GM21717 (cell line): Measurements from ENCODE around the gene ALKBH7.
"Not testable (repeated sequence)": the region's sequence is repeated elsewhere in the genome, so short reads cannot be mapped to it uniquely, and the experiment has no call there.

ENCODE experiments used
- ATAC-seq: cut with Tn5 transposase; IDR thresholded peaks from one replicate; pipeline ENCODE4 v1.9.1; 2021; ENCODE audit warnings: mild to moderate bottlenecking, moderate library complexity; ENCODE audit not compliant: unreplicated experiment

ALKBH7 gene

DNA sequence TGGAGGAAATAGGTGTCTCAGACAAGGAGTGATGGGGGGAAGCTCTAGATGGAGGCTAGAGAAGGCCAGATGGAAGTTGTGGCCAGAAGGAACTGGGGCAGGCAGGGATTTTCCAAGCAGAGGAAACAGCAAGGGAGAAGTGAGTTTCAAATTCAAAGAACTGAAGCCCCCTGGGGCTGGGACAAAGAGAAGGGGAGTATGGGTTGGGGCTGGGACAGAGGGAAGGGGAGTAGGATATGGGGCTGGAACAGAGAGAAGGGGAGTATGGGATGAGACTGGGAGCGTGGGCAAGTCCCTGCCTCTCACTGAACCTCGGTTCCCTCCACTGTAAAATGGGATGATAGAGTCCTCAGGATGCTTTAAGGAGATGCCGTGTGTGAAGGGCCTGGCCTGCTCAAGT, 22.2 kb downstream of the ALKBH7 start:
- no peak for ATAC-seq

DNA sequence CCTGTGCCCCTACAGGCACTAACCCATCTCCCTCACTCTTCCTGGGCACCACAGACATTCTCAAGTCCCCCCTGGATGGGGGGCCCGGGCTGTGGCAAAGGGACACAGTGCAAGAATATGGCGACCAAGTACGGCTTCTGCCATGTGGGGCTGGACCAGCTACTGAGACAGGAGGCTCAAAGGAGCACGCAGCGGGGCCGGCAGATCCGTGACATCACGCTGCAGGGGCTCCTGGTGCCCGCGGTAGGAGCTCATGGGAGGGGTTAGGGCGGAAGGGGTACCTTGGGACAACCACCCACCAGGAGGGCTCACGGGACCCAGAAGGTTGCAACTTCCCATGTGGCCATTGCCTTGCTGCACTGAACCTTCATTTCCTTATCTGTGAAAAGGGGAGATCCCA, 23.7 kb downstream of the ALKBH7 start:
- ATAC-seq, result no peak

DNA sequence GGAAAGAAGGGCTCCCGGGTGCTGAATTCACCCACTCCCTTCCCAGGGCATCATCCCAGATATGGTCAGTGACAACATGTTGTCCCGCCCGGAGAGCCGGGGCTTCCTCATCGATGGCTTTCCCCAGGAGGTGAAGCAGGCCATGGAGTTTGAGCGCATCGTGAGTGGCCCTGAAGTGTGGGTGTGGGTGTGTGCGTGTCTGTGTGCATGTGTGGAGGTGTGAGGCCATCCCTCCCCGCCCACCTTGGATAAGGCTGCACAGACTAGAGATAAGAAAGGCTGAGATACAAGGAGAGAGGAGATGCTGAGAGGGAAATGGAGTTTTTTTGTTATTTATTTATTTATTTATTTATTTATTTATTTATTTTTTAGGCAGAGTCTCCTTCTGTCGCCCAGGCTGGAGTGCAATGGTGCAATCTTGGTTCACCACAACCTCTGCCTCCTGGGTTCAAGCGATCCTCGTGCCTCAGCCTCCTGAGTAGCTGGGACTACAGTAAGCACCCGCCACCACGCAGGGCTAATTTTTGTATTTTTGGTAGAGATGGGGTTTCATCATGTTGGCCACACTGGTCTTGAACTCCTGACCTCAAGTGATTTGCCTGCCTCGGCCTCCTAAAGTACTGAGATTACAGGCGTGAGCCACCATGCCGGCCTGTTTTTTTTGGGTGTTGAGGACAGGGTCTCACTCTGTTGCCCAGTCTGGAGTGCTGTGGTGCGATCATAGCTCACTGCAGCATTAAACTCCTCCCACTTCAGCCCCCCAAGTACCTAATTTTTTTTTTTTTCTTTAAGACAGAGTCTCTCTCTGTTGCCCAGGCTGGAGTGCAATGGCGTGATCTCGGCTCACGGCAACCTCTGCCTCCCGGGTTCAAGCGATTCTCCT, 27.7 kb downstream of the ALKBH7 start:
- not testable (repeated sequence) for ATAC-seq

DNA sequence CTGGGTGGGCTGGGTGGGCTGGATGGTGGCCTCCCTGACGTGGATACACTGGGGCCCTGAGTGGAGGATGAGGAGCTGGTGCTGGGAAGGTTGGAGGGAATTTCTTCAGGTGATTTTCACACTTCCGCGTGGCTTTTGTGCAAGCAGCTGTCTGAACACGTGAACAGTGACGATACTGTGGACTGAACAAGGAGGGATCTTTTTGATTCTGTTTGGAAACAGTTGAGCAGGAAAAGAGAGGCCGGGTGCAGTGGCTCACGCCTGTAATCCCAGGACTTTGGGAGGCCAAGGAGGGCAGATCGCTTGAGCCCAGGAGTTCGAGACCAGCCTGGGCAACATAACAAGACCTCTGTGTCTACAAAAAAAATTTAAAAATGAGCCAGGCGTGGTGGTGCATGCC, 29.5 kb downstream of the ALKBH7 start:
- ATAC-seq, result no peak

DNA sequence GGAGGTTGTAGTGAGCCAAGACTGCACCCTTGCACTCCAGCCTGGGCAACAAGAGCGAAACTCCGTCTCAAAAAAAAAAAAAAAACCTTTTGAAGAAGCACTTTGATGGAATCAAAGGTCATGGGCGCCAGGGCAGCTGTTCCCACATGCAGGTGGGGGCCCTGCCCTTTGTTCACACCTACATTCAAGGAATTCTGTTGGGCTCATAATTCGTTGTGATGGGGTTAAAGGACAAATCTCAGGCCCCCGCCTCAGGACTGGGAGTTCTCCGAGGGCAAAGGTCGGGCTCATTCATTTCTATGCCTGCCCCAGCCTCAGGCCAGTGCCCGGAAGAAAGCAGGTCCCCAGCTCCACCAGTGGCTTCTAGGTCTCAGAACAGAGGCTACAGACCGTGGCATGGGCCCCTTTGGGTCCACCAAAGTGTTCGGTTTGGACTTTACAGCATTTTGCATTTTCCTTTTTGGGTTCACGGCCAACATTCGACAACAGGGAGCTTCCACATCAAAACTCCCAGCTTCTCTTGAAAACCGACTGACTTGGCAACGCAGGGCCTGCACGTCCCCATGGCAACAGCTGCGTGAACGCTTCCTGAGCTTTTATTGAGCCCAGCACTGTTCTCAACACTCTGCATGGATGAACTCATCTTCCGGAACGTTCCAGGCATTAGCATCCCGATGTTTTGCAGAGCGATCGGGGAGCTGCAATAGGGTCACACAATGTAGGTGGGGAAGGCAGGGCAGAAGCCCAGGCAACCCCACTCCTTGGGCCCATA, 30.4 kb downstream of the ALKBH7 start:
- no peak for ATAC-seq

DNA sequence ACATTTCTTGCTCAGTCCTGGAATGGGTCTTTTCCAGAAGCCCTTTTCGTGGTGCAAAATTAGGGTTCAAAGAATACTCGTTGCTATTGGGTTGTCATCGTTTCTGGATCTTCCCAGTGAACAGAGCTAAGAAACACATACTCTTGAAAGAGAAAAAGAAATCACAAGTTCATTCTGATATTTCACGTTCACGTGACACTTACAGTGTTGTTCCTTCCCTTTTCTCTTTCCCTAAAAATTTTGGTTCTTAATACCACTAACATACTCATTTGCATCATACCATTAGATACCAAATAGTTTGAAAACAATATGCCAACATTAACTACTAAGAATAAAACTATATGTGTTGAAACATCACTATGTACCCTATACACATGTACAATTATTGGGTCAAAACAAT, 33.8 kb downstream of the ALKBH7 start:
- ATAC-seq, result no peak

DNA sequence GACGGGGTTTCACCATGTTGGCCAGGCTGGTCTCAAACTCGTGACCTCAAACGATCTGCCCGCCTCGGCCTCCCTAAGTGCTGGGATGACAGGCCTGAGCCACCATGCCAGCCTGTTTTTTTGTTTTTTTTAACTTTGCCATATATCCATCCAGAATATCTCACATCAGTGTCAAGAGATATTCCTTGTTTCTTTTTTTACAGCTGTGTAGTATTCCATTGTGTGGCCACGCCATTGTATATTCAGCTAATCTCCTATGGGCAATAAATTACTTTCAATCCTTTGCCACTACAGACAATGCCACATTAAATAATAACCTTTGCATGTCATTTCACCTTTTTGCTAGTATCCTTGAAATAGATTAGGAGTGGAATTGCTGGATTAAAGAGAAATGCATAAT, 36.8 kb downstream of the ALKBH7 start:
- no peak for ATAC-seq

DNA sequence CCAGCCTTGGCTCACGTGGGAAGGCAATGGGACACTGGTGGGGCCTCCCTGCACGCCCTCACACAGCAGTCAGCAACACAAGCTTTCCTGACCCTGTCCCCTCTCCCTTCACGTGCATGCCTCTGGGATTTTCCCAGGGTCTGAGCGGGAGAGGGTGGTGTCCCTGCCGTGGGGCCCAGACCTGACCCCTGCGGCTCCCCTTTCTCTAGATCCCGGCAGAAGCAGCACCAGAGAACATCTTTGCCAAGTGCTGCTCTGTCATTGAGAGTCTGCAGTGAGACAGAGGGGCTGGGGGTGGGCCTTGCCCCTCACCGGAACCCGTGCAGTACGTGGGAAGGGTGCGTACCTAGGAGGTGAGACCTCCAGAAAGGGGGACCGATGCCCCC, 39.5 kb downstream of the ALKBH7 start:
- ATAC-seq, result no peak

DNA sequence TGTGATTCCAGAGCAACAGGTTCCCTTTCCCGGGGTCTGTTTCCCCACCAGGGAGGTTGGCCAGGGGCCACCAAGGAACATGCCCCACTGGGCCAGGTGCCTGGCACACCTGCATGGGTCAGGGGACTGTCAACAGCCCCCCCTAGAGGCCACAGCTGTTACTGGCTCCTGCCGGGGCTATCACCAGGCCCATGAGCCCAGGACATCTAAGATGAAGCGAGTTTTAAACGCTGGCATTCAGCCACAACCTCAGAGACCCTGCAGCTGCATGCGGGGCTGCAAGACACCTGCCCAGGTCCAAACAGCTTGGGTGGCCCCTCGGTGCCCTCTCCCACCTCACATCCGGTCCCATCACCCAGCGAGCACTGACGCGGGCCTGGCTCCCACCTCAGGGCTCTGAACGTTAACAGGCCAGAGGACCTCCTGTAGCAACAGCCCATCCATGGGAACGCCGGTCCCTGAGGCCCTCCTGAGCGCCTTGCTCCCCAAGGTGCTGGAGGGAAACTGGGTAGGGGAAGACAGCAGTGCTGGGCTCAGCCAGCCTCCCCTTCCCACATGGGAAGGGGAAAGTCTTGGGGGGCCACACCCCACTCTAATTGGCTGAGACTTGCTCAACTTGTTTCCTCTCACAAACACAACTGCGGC, 40.0 kb downstream of the ALKBH7 start:
- no peak for ATAC-seq

DNA sequence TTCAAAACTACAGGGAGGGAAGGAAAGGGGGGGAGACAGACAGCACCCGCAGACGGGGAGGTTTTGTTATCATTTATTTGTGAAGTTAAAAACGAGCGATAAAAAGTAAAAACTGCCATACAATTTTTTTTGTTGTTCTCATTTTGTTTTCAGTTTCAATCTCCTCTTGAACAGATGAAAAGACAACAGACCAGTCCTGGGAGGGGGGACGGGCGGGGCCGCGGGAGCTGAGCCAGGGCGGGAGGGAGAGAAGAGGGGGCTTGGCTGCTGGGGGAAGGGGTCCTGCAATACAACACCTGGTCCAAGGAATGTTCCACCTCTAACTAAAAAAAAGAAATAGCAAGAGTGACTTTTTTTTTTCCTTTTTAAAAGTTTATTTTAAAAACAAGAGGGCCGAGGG, 40.7 kb downstream of the ALKBH7 start:
- no peak for ATAC-seq

DNA sequence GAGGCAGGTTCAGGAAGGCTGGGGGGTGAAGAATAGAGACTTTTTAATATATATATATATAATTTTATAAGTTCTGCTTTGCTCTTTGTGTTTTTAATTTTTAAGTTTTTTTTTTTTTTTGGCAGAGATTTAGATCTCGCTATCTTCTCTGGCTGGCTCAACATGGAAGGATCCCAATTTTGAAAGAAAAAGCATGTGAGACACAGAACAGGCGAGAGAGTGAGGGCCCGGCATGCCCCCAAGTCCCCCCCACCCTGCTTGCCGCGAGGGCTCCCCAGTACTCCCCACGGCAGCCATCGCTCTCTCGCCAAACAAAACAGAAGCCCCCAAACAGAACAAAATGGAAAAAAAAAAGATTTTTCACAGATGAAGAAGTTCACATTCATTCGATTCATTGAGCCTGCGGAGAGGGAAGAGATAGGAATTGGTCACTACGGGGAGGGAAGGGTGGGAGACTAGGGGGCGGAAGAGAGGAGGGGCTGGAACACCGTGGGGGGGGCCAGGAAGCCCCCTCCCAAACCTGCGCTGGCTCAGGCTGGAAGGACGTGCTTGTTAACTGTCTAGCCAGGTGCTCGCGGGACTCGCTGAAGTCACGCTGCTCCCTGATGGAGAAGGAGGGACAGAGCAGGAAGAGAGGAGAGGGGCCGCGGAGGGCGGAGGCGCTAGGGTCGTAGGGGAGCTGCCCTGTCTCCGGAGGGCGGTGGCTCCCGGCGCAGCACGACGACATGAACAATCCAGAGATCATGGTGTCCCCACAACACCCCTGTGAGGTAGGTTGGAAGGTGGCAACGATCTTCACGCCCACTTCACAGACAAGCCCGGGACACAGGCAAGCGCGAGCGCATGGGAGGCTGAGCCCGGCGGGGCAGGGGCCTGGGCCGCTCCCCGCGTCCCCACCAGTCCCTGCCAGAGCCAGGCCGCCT, 41.4 kb downstream of the ALKBH7 start:
- no peak for ATAC-seq

DNA sequence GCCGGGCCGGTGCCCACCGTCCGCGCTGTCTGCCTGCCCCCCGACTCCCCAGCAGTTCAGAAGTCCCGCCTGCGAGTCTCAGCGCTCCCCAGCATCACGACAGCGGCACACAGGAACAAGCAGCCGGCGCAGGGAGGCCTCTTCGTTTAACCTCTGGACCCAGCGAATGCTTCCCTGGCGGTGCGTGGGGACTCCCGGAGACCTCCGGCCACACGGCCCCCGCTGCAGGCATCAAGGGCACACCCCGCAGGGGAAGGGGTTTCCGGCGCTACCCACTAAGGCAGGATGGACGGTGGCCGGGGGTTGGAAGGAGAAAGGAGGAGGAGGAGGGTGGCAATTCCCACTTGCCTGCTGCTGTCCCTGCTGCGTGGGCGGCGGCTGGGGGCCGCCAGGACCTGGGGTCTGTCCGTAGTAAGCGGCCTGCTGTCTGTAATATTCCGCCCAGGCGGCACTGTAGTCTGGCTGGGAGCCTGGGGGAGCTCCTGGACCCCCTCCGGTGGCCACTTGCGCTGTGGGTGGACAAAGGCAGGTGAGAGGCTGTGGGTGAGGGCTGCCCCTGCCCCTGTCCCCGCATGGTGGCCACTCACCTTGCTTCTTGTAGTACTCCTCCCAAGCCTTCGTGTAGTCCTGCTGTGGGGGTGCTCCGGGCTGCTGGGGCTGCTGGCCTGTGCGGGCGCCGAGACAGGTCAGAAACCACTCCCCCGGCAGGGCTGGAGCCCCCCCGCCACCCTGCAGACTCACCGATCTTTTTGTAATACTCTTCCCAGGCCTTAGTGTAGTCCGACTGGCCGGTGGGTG, 42.4 kb downstream of the ALKBH7 start:
- no peak for ATAC-seq

DNA sequence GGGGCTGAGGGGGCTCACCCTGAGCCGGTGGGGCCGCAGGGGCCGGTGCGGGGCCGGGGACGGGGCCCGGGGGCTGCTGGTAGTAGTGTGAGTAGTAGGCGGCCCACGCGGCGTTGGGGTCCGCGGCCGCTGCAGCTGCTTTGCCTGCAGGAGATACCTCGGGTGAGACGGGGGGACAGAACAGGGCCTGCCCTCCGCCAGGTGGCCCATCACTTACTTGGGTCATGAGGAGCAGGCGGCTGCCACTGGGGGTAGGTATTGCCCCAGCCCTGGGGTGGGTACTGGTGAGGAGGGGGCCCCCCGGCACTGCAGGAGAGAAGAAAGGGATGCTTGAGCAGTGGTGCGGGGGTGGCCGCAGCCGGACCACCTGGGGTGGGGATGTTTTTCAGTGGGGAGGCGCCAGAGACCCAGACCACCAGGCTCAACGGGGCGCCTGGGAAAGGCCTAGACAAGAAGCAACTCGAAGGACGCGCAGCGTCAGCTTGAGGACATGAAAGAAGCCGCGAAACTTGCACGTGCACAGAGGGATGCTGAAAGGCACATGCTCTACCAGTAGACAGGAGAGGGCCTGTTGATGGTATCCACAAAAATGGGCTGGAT, 43.1 kb downstream of the ALKBH7 start:
- no peak for ATAC-seq

DNA sequence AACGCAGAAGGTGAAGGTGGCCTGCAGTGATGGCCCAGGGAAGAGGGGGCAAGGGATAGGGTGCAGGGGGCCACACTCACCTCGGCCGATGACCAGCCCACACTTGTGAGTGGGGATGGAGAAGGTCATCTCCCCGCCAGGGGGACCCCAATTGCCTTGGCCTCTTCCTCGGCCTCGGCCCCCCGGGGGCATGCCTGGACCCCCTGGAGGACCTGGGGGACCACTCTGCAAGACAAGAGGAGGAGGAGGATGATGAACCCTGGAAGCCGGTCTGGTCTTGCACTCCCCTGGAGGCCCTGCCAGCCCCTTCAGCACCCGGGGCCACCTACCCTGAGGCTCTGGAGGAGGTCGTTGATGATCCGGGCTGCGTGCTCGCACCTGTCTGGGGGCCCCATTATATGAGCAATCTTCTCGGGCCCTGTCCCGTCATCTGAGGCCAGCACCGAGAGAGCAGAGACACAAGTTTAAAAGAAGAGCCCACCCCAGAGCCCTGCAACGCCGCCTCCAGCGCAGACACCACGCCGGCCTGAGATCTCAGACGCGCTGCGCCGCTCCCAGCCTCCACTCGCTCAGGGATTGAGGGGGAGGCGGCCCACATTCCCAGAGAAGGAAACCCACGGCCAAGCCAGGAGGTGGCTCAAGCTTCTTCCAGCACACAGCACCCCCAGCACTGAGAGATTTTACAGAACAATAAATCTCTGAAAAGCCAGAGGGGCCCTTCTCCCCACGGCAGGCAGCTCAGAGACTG, 44.2 kb downstream of the ALKBH7 start:
- no peak for ATAC-seq

DNA sequence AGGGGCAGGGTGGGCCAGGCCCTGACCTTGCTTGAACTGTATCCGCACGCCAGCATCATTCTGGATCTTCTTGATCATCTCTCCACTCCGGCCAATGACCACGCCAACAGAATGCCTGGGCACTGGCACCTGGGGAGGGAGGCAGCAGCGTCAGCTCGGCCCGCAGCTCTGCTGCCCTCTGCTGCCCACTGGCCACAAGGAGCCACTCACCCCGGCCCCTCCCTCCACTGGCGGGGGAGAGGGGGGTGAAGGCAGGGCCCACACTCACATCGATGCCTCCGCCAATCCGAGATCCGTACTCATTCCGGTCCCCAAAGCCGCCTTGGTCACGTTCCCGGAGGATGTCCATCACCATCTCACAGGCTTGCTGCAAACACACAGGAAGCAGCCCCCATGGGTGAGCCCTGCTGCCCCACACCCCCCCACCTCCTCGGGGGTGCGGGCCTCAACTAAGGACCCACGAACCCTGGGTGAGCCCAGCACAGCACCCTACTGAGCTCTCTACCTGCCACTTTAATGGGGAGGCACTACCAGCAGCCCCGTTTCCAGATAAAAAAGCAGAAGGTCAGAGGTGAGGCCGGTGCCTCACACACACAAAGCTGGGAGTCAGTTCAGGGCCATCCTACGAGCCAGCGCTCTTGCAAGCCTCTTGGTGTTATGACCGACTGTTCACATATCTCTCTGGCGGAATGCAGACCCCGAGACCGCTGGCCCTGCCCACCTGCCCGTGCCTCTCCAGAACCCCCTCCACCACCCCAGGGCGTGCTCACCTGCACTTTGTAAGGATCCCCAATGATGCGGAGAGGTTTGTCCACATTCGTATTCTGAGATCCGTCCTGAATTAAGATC, 45.3 kb downstream of the ALKBH7 start:
- no peak for ATAC-seq

DNA sequence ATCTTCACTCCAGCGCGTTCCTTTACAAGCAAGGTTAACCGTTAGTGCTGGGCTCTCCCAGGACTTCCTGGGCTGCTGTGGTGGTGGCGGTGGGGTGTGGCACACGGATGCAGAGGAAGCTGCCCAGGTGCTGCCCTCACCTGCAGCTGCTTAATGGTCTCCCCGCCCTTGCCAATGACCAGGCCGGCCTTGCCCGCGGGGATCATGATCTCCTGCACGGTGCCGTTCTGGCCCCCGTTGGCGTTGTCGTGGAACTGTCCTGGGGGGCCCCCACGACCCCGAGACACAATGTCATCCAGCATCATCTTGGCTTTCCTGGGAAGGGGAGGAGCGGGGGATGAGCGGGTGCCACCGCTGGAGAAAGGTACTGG, 46.0 kb downstream of the ALKBH7 start:
- ATAC-seq, result no peak

DNA sequence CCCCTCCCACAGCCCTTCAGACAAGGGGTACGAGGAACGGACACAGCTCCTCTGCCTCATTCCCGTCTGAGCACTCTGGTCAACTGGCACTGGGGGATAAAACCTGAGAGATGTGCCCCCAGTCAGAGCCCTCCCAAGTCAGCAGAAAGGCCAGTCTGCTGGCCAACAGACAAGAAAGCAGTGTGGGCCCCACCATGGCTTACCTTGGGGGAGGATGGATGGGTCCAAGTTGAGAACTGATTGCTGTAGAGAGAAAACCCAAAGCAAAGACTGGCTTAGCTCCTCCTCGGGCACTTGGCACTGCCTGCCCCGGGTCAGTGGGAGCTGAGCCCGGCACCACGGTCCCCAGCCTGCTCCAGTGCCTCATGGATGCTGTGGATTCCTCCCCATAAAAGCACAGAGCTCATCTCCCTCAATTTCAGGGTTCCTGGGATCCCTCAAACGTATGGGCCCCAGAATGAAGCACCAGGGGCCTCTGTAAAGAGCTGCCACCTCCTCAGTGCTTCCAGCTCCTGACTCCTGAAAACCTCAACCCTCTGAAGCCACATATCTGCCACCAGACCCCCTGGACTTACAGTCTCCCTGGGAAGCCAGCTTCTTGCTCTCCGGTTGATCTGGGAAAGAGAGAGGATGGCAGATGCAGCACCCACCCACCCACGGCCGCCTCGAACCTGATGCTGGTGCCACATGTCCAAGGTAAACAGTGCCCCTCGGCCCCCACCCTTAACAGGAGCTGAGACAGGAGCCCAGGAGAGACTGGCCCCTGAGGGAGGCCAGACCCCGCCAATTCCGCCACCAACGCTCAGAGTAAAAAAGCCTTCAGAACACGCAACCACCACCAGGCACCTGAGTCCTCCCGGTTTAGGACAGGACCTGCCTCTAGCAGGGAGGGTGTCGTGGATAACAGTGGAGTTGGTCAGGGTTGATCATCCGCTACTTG, 48.8 kb downstream of the ALKBH7 start:
- no peak for ATAC-seq
